Measurements from ENCODE around the gene SIGLEC14. TPM values are rescaled to one million over a fixed set of nuclear protein-coding genes. Genes with fewer than 3 reads are reported as not detected.
A peak's percentile ranks its signal among the peaks of the same experiment; 100 is the strongest.

Gene SIGLEC14
- total and polyA plus RNA-seq, 2 experiments from 2014 or later, result not detected

DNA sequence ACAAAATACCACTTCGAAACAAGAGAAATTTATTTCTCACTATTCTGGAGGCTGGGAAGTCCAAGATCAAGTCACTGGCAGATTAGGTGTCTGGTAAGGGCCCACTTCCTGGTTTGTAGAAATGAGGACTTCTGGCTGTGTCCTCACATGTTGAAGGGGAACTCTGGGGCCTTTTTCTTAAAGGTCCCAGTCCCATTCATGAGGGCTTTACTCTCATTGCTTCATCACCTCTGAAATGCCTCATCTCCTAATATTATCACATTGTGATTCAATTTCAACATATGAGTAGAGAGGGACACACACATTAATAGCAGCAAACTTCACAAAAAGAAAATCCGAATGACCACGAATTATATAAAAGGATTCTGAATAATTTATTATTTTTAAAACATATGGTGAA lies 21.6 kb upstream of the SIGLEC14 start (continued):
- no peak for TF ChIP-seq EZH2phosphoT487 (IDR thresholded peaks at IDR 0.05; ENCODE audit: unreplicated experiment)
- no peak for TF ChIP-seq ZNF331 (CRISPR knock-in tag; IDR thresholded peaks at IDR 0.05; ENCODE audit: low read depth)
- TF ChIP-seq, protein P1, sequence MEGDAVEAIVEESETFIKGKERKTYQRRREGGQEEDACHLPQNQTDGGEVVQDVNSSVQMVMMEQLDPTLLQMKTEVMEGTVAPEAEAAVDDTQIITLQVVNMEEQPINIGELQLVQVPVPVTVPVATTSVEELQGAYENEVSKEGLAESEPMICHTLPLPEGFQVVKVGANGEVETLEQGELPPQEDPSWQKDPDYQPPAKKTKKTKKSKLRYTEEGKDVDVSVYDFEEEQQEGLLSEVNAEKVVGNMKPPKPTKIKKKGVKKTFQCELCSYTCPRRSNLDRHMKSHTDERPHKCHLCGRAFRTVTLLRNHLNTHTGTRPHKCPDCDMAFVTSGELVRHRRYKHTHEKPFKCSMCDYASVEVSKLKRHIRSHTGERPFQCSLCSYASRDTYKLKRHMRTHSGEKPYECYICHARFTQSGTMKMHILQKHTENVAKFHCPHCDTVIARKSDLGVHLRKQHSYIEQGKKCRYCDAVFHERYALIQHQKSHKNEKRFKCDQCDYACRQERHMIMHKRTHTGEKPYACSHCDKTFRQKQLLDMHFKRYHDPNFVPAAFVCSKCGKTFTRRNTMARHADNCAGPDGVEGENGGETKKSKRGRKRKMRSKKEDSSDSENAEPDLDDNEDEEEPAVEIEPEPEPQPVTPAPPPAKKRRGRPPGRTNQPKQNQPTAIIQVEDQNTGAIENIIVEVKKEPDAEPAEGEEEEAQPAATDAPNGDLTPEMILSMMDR (conservative IDR thresholded peaks at IDR 0.05; ENCODE audit: low read depth in 2 of 2), result no peak
- TF ChIP-seq JUNB (IDR thresholded peaks at IDR 0.05; ENCODE audit: unreplicated experiment), result no peak
- TF ChIP-seq STAT1 (IDR thresholded peaks at IDR 0.05; ENCODE audit: unreplicated experiment), result no peak

DNA sequence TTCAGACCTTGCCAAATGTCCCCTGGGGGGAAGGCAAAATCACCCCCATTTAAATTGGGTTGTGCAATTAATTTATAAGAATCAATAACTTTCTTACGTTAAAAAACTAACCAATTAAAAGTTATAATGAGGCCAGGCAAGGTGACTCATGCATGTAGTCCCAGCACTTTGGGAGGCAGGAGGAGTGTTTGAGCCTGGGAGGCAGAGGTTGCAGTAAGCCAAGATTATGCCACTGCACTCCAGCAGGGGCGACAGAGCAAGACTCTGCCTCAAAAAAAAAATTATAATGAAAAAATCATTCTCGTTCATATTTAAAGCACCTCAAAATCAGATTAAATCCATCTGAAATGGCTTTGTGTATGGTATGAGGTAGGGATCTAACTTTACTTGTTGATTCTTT lies 18.4 kb upstream of the SIGLEC14 start:
- Histone ChIP-seq H3K27ac (ENCODE audit: low read depth) (no peak overlapping the region), H3K9me2 (ENCODE audit: insufficient read depth) (no peaks in the 10 kb centered on the region), H3K4me1 (ENCODE audit: insufficient read depth) (no peaks in the 10 kb centered on the region), H3F3A (replicated peaks; ENCODE audit: low read depth) (no peaks in the 10 kb centered on the region), H3K4me2 (no peak overlapping the region), H3K27me3 (ENCODE audit: insufficient read depth) (no peaks in the 10 kb centered on the region), H3K36me3 (ENCODE audit: insufficient read depth) (no peaks in the 10 kb centered on the region), H2AFZ (no peak overlapping the region), H4K20me1 (replicated peaks; ENCODE audit: insufficient read depth) (no peaks in the 10 kb centered on the region), H3K4me3 (no peak overlapping the region), H3K79me2 (replicated peaks; ENCODE audit: insufficient read depth) (no peaks in the 10 kb centered on the region)
- no peak for ATAC-seq
- no peak overlapping the region for H3K4me3 Mint-ChIP-seq
- no peaks in the 10 kb centered on the region for H3K4me1 Mint-ChIP-seq
- no peak overlapping the region for H3K27ac Mint-ChIP-seq
- peaks cover 32% of the 10 kb centered on the region for H3K9me3 Mint-ChIP-seq
- H3K36me3 Mint-ChIP-seq (ENCODE audit: low read depth), result no peaks in the 10 kb centered on the region
- H3K27me3 Mint-ChIP-seq (ENCODE audit: insufficient read depth, low read depth, poor library complexity), result peaks cover 6% of the 10 kb centered on the region
- TF ChIP-seq, protein P1 (conservative IDR thresholded peaks at IDR 0.05; ENCODE audit: low read depth in 2 of 2), result peak; percentile 14 to 44; a peak in 3 of 4 replicates
- TF ChIP-seq POLR2AphosphoS5 (IDR thresholded peaks at IDR 0.05; ENCODE audit: low read depth), result no peak
- DNase-seq (ENCODE audit: low spot score), result no peak

DNA sequence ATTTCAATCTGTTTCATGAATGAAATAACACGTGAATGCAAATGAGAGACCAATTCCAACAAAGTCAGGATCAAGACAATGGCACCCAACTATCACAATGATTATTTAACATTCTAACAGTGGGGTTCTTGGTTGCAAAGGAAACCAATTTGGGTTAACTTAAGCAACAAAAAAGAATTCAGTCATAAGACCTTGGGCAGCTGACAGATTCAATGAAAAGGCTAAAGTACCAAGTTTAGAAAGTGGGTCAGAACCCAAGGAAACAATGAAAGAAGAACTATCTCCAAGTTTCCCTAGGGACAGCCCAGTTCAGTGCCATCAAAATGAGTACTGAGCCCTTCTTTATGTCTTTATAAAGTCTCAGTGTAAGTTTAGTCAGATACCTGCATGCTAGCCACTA lies 17.5 kb upstream of the SIGLEC14 start:
- no peaks in the 10 kb centered on the region for H3K36me3 Mint-ChIP-seq (ENCODE audit: low read depth)
- no peaks in the 10 kb centered on the region for H3K4me1 Mint-ChIP-seq
- ATAC-seq, result no peak
- Histone ChIP-seq H3K79me2 (replicated peaks; ENCODE audit: insufficient read depth) (no peaks in the 10 kb centered on the region), H3K27me3 (ENCODE audit: insufficient read depth) (no peaks in the 10 kb centered on the region), H3K9me2 (ENCODE audit: insufficient read depth) (no peaks in the 10 kb centered on the region), H3K4me3 (no peak overlapping the region), H3K27ac (ENCODE audit: low read depth) (no peak overlapping the region), H3K4me1 (ENCODE audit: insufficient read depth) (no peaks in the 10 kb centered on the region), H4K20me1 (replicated peaks; ENCODE audit: insufficient read depth) (no peaks in the 10 kb centered on the region), H3K4me2 (no peak overlapping the region), H3F3A (replicated peaks; ENCODE audit: low read depth) (no peaks in the 10 kb centered on the region), H2AFZ (no peak overlapping the region), H3K36me3 (ENCODE audit: insufficient read depth) (no peaks in the 10 kb centered on the region)
- peaks cover 26% of the 10 kb centered on the region for H3K9me3 Mint-ChIP-seq
- TF ChIP-seq NANOG (IDR thresholded peaks at IDR 0.05; ENCODE audit: borderline replicate concordance) (no peak), STAT1 (IDR thresholded peaks at IDR 0.05; ENCODE audit: unreplicated experiment) (no peak), EZH2 (IDR thresholded peaks at IDR 0.05; ENCODE audit: low read depth, unreplicated experiment) (no peak)
- TF ChIP-seq, protein P2, sequence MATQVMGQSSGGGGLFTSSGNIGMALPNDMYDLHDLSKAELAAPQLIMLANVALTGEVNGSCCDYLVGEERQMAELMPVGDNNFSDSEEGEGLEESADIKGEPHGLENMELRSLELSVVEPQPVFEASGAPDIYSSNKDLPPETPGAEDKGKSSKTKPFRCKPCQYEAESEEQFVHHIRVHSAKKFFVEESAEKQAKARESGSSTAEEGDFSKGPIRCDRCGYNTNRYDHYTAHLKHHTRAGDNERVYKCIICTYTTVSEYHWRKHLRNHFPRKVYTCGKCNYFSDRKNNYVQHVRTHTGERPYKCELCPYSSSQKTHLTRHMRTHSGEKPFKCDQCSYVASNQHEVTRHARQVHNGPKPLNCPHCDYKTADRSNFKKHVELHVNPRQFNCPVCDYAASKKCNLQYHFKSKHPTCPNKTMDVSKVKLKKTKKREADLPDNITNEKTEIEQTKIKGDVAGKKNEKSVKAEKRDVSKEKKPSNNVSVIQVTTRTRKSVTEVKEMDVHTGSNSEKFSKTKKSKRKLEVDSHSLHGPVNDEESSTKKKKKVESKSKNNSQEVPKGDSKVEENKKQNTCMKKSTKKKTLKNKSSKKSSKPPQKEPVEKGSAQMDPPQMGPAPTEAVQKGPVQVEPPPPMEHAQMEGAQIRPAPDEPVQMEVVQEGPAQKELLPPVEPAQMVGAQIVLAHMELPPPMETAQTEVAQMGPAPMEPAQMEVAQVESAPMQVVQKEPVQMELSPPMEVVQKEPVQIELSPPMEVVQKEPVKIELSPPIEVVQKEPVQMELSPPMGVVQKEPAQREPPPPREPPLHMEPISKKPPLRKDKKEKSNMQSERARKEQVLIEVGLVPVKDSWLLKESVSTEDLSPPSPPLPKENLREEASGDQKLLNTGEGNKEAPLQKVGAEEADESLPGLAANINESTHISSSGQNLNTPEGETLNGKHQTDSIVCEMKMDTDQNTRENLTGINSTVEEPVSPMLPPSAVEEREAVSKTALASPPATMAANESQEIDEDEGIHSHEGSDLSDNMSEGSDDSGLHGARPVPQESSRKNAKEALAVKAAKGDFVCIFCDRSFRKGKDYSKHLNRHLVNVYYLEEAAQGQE (IDR thresholded peaks at IDR 0.05; ENCODE audit: unreplicated experiment), result no peak
- no peak for DNase-seq (ENCODE audit: low spot score)
- H3K4me3 Mint-ChIP-seq, result no peak overlapping the region
- H3K27me3 Mint-ChIP-seq (ENCODE audit: insufficient read depth, low read depth, poor library complexity), result peaks cover 6% of the 10 kb centered on the region
- H3K27ac Mint-ChIP-seq, result no peak overlapping the region

Measured in GM23338 (cell line).